AG09319 (cell line): ENCODE results near the gene UBE2D2.
"Not testable (repeated sequence)": the region's sequence is repeated elsewhere in the genome, so short reads cannot be mapped to it uniquely, and the experiment has no call there.

ENCODE experiments used
- DNase-seq: peaks from one replicate; pipeline ENCODE4 v3.0.0-alpha.2; 2010; ENCODE audit warnings: low read depth; ENCODE audit errors: extremely low read depth
- TF ChIP-seq, protein P1 (sequence below): IDR thresholded peaks from 2 replicates; pipeline ENCODE4 v1.5.1; 2011; ENCODE audit warnings: low read depth, mild to moderate bottlenecking, inconsistent platforms, low read length, moderate library complexity

Gene UBE2D2

DNA sequence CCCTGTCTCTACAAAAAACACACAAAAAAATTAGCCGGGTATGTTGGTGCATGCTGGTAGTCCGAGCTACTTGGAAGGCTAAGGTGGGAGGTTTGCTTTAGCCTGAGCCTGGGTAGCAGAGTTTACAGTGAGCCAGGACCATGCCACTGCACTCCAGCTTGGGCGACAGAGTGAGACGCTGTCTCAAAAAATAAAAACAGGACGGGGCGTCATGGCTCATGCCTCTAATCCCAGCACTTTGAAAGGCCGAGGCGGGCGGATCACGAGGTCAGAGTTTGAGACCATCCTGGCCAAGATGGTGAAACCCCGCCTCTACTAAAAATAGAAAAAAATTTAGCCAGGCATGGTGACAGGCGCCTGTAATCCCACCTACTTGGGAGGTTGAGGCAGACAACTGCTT is 40.3 kb downstream of the UBE2D2 start:
- TF ChIP-seq, protein P1, sequence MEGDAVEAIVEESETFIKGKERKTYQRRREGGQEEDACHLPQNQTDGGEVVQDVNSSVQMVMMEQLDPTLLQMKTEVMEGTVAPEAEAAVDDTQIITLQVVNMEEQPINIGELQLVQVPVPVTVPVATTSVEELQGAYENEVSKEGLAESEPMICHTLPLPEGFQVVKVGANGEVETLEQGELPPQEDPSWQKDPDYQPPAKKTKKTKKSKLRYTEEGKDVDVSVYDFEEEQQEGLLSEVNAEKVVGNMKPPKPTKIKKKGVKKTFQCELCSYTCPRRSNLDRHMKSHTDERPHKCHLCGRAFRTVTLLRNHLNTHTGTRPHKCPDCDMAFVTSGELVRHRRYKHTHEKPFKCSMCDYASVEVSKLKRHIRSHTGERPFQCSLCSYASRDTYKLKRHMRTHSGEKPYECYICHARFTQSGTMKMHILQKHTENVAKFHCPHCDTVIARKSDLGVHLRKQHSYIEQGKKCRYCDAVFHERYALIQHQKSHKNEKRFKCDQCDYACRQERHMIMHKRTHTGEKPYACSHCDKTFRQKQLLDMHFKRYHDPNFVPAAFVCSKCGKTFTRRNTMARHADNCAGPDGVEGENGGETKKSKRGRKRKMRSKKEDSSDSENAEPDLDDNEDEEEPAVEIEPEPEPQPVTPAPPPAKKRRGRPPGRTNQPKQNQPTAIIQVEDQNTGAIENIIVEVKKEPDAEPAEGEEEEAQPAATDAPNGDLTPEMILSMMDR: no peak
- DNase-seq: no peak

DNA sequence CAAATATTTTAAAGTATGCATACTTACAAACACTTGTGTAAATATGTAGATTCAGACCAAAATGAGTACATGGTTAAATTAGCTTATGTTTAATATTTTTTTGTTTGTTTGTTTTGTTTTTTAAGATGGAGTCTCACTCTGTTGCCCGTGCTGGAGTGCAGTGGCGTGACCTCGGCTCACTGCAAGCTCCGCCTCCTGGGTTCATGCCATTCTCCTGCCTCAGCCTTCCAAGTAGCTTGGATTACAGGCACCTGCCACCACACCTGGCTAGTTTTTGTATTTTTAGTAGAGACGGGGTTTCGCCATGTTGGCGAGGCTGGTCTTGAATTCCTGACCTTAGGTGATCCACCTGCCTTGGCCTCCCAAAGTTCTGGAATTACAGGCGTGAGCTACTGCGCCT is 40.8 kb downstream of the UBE2D2 start:
- DNase-seq: not testable (repeated sequence)

DNA sequence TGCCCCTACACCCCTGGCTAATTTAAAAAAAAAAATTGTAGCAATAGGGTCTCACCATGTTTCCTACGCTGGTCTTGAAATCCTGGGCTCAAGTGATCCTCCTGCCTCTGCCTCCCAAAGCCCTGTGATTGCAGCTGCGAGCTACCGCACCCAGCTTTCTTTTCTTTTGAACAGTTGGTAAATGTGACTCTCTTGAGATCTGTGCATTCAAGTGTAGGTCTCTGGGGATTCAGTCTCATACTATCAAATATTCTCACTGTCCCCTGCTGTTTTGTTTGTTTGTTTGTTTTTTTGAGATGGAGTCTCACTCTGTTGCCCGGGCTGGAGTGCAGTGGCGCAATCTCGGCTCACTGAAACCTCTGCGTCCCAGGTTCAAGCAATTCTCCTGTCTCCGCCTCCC is 44.7 kb downstream of the UBE2D2 start:
- no peak for DNase-seq
- TF ChIP-seq, protein P1: no peak

DNA sequence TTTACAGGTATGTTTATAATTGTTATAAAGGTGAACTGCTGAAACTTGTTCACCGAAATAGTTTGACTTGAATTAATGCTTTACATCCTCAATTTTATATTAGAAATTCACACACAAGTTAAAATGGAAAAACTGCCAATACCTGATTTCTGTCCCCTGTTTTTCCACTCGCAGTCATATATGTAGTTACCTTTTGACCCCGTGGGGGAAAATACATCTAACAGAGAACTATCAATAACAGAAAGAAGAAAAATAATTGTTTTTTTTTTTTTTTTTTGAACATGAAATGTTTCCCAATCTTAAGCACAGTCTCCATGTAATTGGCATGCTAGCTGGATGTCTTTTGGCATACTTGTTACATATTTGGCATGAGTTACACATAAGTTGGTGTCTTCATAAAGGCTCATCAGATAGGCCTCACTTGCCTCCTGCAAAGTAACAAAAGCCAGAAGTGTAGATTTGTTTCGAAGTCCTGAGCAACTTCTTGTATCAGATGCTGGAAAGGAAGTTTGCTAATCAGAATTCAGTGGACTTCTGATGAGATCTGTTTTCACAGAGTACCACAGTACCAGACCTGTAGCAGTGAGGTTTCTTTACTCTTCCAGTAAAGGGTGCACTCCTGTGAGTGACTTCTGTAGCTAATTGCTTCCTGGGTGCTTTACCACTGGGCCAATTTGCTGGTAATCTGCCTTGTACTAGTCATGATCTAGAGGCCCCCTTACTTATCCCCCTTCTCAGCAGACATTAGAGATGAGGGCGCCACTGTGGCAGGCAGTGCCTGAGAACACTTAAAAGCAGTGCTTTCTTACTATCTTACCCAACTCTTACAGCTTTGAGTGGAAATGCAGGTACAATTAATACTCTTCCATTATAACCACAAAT is 50.8 kb downstream of the UBE2D2 start:
- TF ChIP-seq, protein P1: no peak
- no peak for DNase-seq

GRCh38 chr5:139619861-139620260 is 58.7 kb downstream of the UBE2D2 start:
- TF ChIP-seq, protein P1: no peak
- no peak for DNase-seq

- not testable (repeated sequence) for DNase-seq
Measured at GRCh38 chr5:139625398-139625797, 64.3 kb downstream of the UBE2D2 start.

DNA sequence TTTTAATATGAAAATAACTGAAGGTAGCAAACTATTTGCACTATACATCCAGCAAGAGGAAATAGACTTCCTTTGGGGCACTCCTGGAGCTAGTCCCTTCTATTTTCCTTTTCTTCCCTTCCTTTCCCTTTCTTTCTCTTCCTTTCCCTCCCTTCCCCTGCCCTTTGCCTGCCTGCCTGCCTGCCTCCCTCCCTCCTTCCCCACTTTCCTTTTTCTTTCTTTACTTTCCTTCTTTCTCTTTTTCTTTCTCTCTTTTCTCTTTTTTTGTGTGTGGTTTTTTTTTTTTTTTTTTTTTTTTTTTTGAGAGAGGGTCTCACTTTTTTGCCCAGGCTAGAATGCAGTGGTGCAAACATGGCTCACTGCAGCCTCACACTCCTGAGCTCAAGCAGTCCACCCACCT is 69.7 kb downstream of the UBE2D2 start:
- TF ChIP-seq, protein P1: no peak
- no peak for DNase-seq

- TF ChIP-seq, protein P1: no peak
Measured at GRCh38 chr5:139631520-139632165, 70.5 kb downstream of the UBE2D2 start.

More at GRCh38 chr5:139631520-139632165, 70.5 kb downstream of the UBE2D2 start:
- no peak for DNase-seq
